HL-60 (cell line): Measurements from ENCODE around the gene SEPTIN14.
"Not testable (repeated sequence)": the region's sequence is repeated elsewhere in the genome, so short reads cannot be mapped to it uniquely, and the experiment has no call there.

Source experiments
- DNase-seq, 2 experiments: peaks; one replicate each; pipeline ENCODE4 v3.0.0-alpha.2; 2010 to 2020; ENCODE audit warnings: low read depth in 1 of 2, low spot score in 1 of 2
- H3K27ac ChIP-seq: fragments of 250-450 bp; sonication (Bioruptor Pico); replicated peaks from 2 replicates; pipeline ENCODE4 v1.5.1; 2020; ENCODE audit warnings: mild to moderate bottlenecking, moderate library complexity
- H3K27me3 ChIP-seq: fragments of 250-450 bp; sonication (Bioruptor Pico); 2 replicates; pipeline ENCODE4 v1.5.1; 2021; ENCODE audit warnings: mild to moderate bottlenecking, moderate library complexity; ENCODE audit not compliant: insufficient read depth, poor library complexity, severe bottlenecking
- H3K4me3 ChIP-seq: replicated peaks from 2 replicates; pipeline ENCODE4 v1.5.1; 2011; ENCODE audit warnings: mild to moderate bottlenecking, control low read depth, low read length; ENCODE audit not compliant: insufficient read depth
- GABPA ChIP-seq: IDR thresholded peaks from 2 replicates; pipeline ENCODE4 v1.6.1; 2012; ENCODE audit warnings: low read depth
- POLR2AphosphoS5 ChIP-seq: IDR thresholded peaks from 2 replicates; pipeline ENCODE4 v1.6.1; 2012; ENCODE audit warnings: low read depth
- SPI1 ChIP-seq: IDR thresholded peaks from 2 replicates; pipeline ENCODE4 v1.6.1; 2012; ENCODE audit warnings: low read depth, mild to moderate bottlenecking, borderline replicate concordance
- TF ChIP-seq, protein P1 (sequence below): IDR thresholded peaks from one replicate; pipeline ENCODE4 v1.5.1; 2011; ENCODE audit warnings: low read length, control low read depth, inconsistent platforms; ENCODE audit not compliant: insufficient read depth
- TF ChIP-seq, protein P2 (sequence below): IDR thresholded peaks from 2 replicates; pipeline ENCODE4 v1.6.1; 2012; ENCODE audit warnings: low read depth; ENCODE audit not compliant: insufficient replicate concordance

The SEPTIN14 gene

DNA sequence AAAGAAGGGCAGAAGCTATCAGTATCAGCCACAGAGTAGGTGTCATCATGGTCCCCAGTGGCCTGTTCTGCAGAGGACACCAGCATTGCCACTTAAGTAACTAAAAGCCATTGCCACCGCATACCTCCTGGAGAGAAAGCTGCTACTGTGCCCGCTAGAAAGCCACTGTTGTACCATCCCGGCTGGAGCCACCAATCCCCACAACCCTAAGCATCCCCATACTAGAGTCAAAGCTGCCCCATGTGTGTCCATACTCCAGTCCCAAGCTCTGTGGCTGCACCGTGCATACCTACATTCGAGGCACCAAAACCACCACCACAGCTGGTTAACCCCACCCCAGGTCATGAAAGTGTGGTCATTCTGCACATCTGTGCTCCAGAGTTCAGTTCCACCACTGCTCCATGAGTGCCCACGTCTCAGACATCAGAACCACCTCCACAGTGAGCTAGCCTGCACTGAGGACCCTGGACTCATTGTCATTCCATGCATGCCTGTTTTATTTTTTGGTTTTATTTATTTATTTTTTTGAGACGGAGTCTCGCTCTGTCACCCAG, 9.5 kb upstream of the SEPTIN14 start:
- Histone ChIP-seq H3K27me3 (no peaks in the 10 kb centered on the region), H3K27ac (no peak overlapping the region), H3K4me3 (no peak overlapping the region)
- TF ChIP-seq GABPA: no peak
- no peak for TF ChIP-seq SPI1
- TF ChIP-seq, protein P1, sequence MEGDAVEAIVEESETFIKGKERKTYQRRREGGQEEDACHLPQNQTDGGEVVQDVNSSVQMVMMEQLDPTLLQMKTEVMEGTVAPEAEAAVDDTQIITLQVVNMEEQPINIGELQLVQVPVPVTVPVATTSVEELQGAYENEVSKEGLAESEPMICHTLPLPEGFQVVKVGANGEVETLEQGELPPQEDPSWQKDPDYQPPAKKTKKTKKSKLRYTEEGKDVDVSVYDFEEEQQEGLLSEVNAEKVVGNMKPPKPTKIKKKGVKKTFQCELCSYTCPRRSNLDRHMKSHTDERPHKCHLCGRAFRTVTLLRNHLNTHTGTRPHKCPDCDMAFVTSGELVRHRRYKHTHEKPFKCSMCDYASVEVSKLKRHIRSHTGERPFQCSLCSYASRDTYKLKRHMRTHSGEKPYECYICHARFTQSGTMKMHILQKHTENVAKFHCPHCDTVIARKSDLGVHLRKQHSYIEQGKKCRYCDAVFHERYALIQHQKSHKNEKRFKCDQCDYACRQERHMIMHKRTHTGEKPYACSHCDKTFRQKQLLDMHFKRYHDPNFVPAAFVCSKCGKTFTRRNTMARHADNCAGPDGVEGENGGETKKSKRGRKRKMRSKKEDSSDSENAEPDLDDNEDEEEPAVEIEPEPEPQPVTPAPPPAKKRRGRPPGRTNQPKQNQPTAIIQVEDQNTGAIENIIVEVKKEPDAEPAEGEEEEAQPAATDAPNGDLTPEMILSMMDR: no peak
- TF ChIP-seq, protein P2, sequence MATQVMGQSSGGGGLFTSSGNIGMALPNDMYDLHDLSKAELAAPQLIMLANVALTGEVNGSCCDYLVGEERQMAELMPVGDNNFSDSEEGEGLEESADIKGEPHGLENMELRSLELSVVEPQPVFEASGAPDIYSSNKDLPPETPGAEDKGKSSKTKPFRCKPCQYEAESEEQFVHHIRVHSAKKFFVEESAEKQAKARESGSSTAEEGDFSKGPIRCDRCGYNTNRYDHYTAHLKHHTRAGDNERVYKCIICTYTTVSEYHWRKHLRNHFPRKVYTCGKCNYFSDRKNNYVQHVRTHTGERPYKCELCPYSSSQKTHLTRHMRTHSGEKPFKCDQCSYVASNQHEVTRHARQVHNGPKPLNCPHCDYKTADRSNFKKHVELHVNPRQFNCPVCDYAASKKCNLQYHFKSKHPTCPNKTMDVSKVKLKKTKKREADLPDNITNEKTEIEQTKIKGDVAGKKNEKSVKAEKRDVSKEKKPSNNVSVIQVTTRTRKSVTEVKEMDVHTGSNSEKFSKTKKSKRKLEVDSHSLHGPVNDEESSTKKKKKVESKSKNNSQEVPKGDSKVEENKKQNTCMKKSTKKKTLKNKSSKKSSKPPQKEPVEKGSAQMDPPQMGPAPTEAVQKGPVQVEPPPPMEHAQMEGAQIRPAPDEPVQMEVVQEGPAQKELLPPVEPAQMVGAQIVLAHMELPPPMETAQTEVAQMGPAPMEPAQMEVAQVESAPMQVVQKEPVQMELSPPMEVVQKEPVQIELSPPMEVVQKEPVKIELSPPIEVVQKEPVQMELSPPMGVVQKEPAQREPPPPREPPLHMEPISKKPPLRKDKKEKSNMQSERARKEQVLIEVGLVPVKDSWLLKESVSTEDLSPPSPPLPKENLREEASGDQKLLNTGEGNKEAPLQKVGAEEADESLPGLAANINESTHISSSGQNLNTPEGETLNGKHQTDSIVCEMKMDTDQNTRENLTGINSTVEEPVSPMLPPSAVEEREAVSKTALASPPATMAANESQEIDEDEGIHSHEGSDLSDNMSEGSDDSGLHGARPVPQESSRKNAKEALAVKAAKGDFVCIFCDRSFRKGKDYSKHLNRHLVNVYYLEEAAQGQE: no peak
- no peak for TF ChIP-seq POLR2AphosphoS5
- no peak for DNase-seq

DNA sequence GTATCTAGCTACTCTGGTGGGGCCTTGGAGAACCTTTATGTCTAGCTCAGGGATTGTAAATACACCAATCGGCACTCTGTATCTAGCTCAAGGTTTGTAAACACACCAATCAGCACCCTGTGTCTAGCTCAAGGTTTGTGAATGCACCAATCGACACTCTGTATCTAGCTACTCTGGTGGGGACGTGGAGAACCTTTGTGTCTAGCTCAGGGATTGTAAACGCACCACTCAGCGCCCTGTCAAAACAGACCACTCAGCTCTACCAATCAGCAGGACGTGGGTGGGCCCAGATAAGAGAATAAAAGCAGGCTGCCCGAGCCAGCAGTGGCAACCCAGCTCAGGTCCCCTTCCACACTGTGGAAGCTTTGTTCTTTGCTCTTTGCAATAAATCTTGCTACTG, 6.4 kb upstream of the SEPTIN14 start:
- H3K27me3 ChIP-seq: not testable (repeated sequence)

DNA sequence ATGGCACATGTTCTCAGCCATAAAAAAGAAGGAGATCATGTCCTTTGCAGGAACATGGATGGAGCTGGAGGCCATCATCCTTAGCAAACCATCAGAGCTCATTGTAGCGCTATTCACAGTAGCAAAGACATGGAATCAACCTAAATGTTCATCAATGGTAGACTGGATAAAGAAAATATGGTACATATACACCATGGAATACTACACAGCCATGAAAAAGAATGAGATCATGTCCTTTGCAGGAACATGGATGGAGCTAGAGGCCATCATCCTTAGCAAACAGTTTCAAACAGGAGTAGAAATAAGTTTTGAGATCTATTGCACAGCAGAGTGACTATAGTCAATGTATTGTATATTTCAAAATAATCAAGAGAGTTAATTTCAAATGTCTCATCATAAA, 17.4 kb downstream of the SEPTIN14 start:
- H3K4me3 ChIP-seq, H3K27me3 ChIP-seq, H3K27ac ChIP-seq, DNase-seq: not testable (repeated sequence)

More for the DNA sequence above, 6.4 kb upstream of the SEPTIN14 start:
- DNase-seq, H3K4me3 ChIP-seq, H3K27ac ChIP-seq: not testable (repeated sequence)

DNA sequence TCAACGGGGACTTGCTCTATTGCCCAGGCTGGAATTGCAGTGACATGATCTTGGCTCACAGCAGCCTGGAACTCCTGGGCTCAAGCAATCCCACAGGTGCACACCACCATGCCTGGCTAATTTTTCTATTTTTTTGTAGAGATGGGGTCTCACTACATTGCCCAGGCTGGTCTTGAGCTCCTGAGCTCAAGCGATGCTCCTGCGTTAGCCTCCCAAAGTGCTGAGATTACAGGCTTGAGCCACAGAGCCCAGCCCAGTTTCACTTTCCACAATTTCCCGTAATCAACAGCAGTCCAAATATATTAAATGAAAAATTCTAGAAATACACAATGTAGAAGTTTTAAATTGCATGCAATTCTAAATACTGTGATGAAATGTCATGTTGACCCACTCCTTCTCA, 24.0 kb downstream of the SEPTIN14 start:
- Histone ChIP-seq H3K27ac (no peak overlapping the region), H3K4me3 (no peak overlapping the region), H3K27me3 (no peaks in the 10 kb centered on the region)
- TF ChIP-seq, protein P1: no peak
- TF ChIP-seq, protein P2: no peak
- no peak for TF ChIP-seq POLR2AphosphoS5
- no peak for TF ChIP-seq GABPA
- no peak for TF ChIP-seq SPI1
- no peak for DNase-seq

DNA sequence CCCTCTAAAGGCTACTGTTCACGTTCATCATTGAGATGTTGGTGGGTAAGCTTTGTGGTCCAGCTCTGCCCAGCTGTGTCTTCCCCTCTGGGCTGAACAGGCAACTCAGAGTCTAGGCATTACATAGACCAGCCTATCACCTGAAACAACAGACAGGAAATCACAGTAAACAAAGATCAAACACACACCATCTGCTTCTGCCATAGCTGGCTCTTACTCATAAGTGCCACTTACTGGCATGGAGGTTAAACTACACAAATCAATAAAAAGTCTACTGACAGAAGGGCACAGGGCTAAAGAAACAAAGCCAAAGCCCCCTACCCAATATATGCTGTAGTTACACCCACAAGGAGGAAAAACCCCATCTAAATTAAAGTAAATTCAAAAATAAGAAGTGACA, 35.0 kb downstream of the SEPTIN14 start:
- no peak overlapping the region for H3K4me3 ChIP-seq
- no peak overlapping the region for H3K27ac ChIP-seq
- TF ChIP-seq SPI1 (no peak), GABPA (no peak), POLR2AphosphoS5 (no peak)
- TF ChIP-seq, protein P2: no peak
- TF ChIP-seq, protein P1: no peak
- no peaks in the 10 kb centered on the region for H3K27me3 ChIP-seq
- DNase-seq: no peak
